Neural progenitor cell (in vitro differentiated cells): ENCODE measurements around the gene EPYC. TPM values are rescaled to one million over a fixed set of nuclear protein-coding genes. Genes with fewer than 3 reads are reported as not detected.

ENCODE experiments used
- DNase-seq: peaks from one replicate; pipeline ENCODE4 v3.0.0-alpha.2; 2016; ENCODE audit warnings: low spot score
- H2AFZ ChIP-seq: fragments of 200-600 bp; sonication (generic); replicated peaks from 2 replicates; pipeline ENCODE4 v1.6.1; 2016; ENCODE audit warnings: antibody characterized with exemption
- H3F3A ChIP-seq: fragments of 200-600 bp; sonication (generic); 2 replicates; pipeline ENCODE4 v1.6.1; 2016; ENCODE audit warnings: antibody characterized with exemption, low read depth
- H3K27ac ChIP-seq: fragments of 200-600 bp; sonication (generic); 2 replicates; pipeline ENCODE4 v1.5.1; 2016; ENCODE audit warnings: mild to moderate bottlenecking
- H3K27me3 ChIP-seq: fragments of 200-600 bp; sonication (generic); 2 replicates; pipeline ENCODE4 v1.6.1; 2016; ENCODE audit warnings: mild to moderate bottlenecking, moderate library complexity
- H3K36me3 ChIP-seq: fragments of 200-600 bp; sonication (generic); 2 replicates; pipeline ENCODE4 v1.5.1; 2016
- H3K4me1 ChIP-seq: fragments of 200-600 bp; sonication (generic); 2 replicates; pipeline ENCODE4 v1.6.1; 2016; ENCODE audit warnings: mixed run types
- H3K4me2 ChIP-seq: fragments of 200-600 bp; sonication (generic); 2 replicates; pipeline ENCODE4 v1.6.1; 2016
- H3K4me3 ChIP-seq: fragments of 200-600 bp; sonication (generic); 2 replicates; pipeline ENCODE4 v1.5.1; 2016
- H3K79me2 ChIP-seq: fragments of 200-600 bp; sonication (generic); 2 replicates; pipeline ENCODE4 v1.6.1; 2016; ENCODE audit warnings: low read depth
- H3K9ac ChIP-seq: fragments of 200-600 bp; sonication (generic); 2 replicates; pipeline ENCODE4 v1.6.1; 2016
- H3K9me3 ChIP-seq: fragments of 200-600 bp; sonication (generic); 2 replicates; pipeline ENCODE4 v1.5.1; 2016; ENCODE audit warnings: low read depth
- H4K20me1 ChIP-seq: fragments of 200-600 bp; sonication (generic); 2 replicates; pipeline ENCODE4 v1.6.1; 2016; ENCODE audit warnings: low read depth
- H3K27ac Mint-ChIP-seq: 3 replicates; pipeline ENCODE4 v1.8.0; 2021; ENCODE audit warnings: mixed read lengths
- H3K27me3 Mint-ChIP-seq: 2 replicates; pipeline ENCODE4 v1.8.0; 2022; ENCODE audit warnings: low read depth, mild to moderate bottlenecking, inconsistent platforms, moderate library complexity, mixed read lengths; ENCODE audit not compliant: insufficient read depth
- H3K36me3 Mint-ChIP-seq: 3 replicates; pipeline ENCODE4 v1.8.0; 2021; ENCODE audit warnings: mixed read lengths
- H3K4me1 Mint-ChIP-seq: 3 replicates; pipeline ENCODE4 v1.8.0; 2021; ENCODE audit warnings: mixed read lengths
- H3K4me3 Mint-ChIP-seq: 3 replicates; pipeline ENCODE4 v1.8.0; 2021; ENCODE audit warnings: mild to moderate bottlenecking, moderate library complexity, mixed read lengths
- H3K9me3 Mint-ChIP-seq: 3 replicates; pipeline ENCODE4 v1.8.0; 2020; ENCODE audit warnings: mixed read lengths
- EZH2 ChIP-seq: fragments of 200-600 bp; sonication (generic); IDR thresholded peaks from 2 replicates; pipeline ENCODE4 v1.6.1; 2017; ENCODE audit warnings: antibody characterized with exemption, mild to moderate bottlenecking, moderate library complexity
- EZH2phosphoT487 ChIP-seq: fragments of 200-600 bp; sonication (generic); IDR thresholded peaks from 2 replicates; pipeline ENCODE4 v1.6.1; 2017; ENCODE audit warnings: antibody characterized with exemption
- total RNA-seq: library from RNA; depleted of rRNA; stranded (reverse); fragments of >200 nt; gene quantifications from 2 replicates; pipeline ENCODE4 v1.2.3, GENCODE V29; 2015; ENCODE audit warnings: low replicate concordance
- TF ChIP-seq, protein P1 (sequence below): fragments of 200-600 bp; sonication (generic); IDR thresholded peaks from 2 replicates; pipeline ENCODE4 v1.5.1; 2017; ENCODE audit warnings: antibody characterized with exemption, mild to moderate bottlenecking

EPYC gene
- total RNA-seq, 1 donor from 2014 or later = not detected

- H3K4me1 Mint-ChIP-seq = no peaks in the 10 kb centered on the region
- Histone ChIP-seq H3K79me2 (no peaks in the 10 kb centered on the region), H3K9me3 (no peaks in the 10 kb centered on the region), H3K4me1 (no peaks in the 10 kb centered on the region), H3K27me3 (no peaks in the 10 kb centered on the region), H3K27ac (no peak overlapping the region), H4K20me1 (no peaks in the 10 kb centered on the region), H3K36me3 (no peaks in the 10 kb centered on the region), H3K4me2 (no peak overlapping the region), H2AFZ (no peak overlapping the region), H3K4me3 (no peak overlapping the region), H3K9ac (no peak overlapping the region), H3F3A (no peaks in the 10 kb centered on the region)
- H3K9me3 Mint-ChIP-seq = no peaks in the 10 kb centered on the region
- H3K27me3 Mint-ChIP-seq = no peaks in the 10 kb centered on the region
- H3K27ac Mint-ChIP-seq = no peak overlapping the region
- H3K36me3 Mint-ChIP-seq = no peaks in the 10 kb centered on the region
- TF ChIP-seq, protein P1, sequence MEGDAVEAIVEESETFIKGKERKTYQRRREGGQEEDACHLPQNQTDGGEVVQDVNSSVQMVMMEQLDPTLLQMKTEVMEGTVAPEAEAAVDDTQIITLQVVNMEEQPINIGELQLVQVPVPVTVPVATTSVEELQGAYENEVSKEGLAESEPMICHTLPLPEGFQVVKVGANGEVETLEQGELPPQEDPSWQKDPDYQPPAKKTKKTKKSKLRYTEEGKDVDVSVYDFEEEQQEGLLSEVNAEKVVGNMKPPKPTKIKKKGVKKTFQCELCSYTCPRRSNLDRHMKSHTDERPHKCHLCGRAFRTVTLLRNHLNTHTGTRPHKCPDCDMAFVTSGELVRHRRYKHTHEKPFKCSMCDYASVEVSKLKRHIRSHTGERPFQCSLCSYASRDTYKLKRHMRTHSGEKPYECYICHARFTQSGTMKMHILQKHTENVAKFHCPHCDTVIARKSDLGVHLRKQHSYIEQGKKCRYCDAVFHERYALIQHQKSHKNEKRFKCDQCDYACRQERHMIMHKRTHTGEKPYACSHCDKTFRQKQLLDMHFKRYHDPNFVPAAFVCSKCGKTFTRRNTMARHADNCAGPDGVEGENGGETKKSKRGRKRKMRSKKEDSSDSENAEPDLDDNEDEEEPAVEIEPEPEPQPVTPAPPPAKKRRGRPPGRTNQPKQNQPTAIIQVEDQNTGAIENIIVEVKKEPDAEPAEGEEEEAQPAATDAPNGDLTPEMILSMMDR = no peak
- TF ChIP-seq EZH2 = no peak
- no peak for TF ChIP-seq EZH2phosphoT487
- DNase-seq = no peak
- no peak overlapping the region for H3K4me3 Mint-ChIP-seq
Observed at GRCh38 chr12:91037276-91037675, 32.5 kb upstream of the EPYC start.

DNA sequence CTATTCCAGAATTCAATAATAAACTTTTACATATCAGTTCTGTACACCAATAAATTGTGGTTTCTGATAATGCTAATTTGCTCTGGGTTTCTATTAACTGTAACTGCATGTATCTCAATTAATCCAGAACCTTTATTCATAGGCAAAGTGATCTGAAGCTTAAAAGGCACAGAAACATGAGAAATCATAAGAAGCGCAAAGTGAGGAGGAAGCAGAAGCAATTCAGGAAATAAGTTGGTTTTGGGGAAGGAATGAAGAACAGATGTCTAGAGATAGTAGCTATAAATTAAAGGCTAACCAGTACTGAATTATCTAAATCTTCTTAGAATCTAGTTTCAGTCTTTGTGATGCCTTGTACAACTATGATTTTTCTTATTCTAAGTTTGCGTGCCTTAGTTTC is 28.5 kb upstream of the EPYC start:
- no peak overlapping the region for H3K27ac Mint-ChIP-seq
- no peak overlapping the region for H2AFZ ChIP-seq
- H3K27ac ChIP-seq = no peak overlapping the region
- TF ChIP-seq, protein P1 = no peak
- TF ChIP-seq EZH2phosphoT487 = no peak
- no peak for TF ChIP-seq EZH2
- no peak for DNase-seq
- H3K4me2 ChIP-seq = no peak overlapping the region
- H3F3A ChIP-seq = no peaks in the 10 kb centered on the region
- no peak overlapping the region for H3K4me3 Mint-ChIP-seq
- no peaks in the 10 kb centered on the region for H4K20me1 ChIP-seq
- no peaks in the 10 kb centered on the region for H3K4me1 ChIP-seq
- H3K9me3 Mint-ChIP-seq = no peaks in the 10 kb centered on the region
- no peaks in the 10 kb centered on the region for H3K27me3 ChIP-seq
- no peaks in the 10 kb centered on the region for H3K36me3 ChIP-seq
- no peak overlapping the region for H3K4me3 ChIP-seq
- H3K9ac ChIP-seq = no peak overlapping the region
- no peaks in the 10 kb centered on the region for H3K9me3 ChIP-seq
- no peaks in the 10 kb centered on the region for H3K27me3 Mint-ChIP-seq
- no peaks in the 10 kb centered on the region for H3K79me2 ChIP-seq
- H3K36me3 Mint-ChIP-seq = no peaks in the 10 kb centered on the region
- no peaks in the 10 kb centered on the region for H3K4me1 Mint-ChIP-seq

DNA sequence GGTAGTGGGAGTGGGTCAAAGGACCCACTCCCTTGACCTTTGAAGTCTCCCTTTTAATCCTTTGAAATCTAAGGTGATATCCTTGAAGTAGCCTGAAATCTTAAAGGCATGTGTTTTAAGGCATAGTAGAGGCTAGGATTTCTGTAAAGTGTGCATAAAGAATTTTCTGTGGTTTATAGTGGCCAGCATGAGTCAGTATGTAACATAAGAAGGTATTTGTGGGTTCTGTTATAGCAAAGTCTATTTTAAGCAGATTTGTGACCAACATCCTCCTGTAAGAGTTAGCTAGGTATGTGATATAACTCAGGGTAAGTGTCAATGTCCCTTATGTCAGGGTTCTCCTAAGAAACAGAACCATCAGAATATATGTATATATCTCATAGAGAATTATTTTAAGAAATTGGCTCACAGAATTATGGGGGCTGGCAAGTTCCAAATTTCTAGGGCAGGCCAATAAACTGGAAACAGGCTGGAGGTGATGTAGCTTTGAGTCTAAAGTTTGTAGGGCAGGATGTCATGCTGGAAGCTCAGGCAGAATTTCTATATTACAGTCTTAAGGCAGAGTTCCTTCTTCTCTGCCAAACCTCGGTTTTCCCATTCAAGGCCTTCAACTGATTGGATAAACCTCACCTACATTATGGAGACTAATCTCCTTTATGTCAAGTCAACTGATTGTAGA is 18.7 kb upstream of the EPYC start:
- Histone ChIP-seq H4K20me1 (no peaks in the 10 kb centered on the region), H2AFZ (no peak overlapping the region)
- no peak overlapping the region for H3K27ac Mint-ChIP-seq

More for the DNA sequence above, 18.7 kb upstream of the EPYC start:
- TF ChIP-seq EZH2 = no peak
- no peak for TF ChIP-seq EZH2phosphoT487
- TF ChIP-seq, protein P1 = no peak
- H3K9me3 ChIP-seq = no peaks in the 10 kb centered on the region
- H3K4me1 ChIP-seq = no peaks in the 10 kb centered on the region
- Mint-ChIP-seq H3K27me3 (peaks cover 2% of the 10 kb centered on the region), H3K4me1 (no peaks in the 10 kb centered on the region), H3K4me3 (no peak overlapping the region), H3K9me3 (no peaks in the 10 kb centered on the region), H3K36me3 (no peaks in the 10 kb centered on the region)
- no peaks in the 10 kb centered on the region for H3K36me3 ChIP-seq
- H3F3A ChIP-seq = no peaks in the 10 kb centered on the region
- no peak overlapping the region for H3K4me2 ChIP-seq
- no peak overlapping the region for H3K9ac ChIP-seq
- no peak for DNase-seq
- no peaks in the 10 kb centered on the region for H3K27me3 ChIP-seq
- H3K79me2 ChIP-seq = no peaks in the 10 kb centered on the region
- H3K4me3 ChIP-seq = no peak overlapping the region
- H3K27ac ChIP-seq = no peak overlapping the region
